SK-N-SH treated with all-trans-retinoic acid at 6 μM for 48 hours (cell line): ENCODE data around the gene NRSN2.

Experiments
- ATAC-seq: fragments of 200-7000 bp; cut with Tn5 transposase; 3 replicates; pipeline ENCODE4 v1.9.1; 2020; ENCODE audit warnings: mild to moderate bottlenecking, moderate library complexity
- ARNTL ChIP-seq: fragments of 450-650 bp; formaldehyde crosslinking; IDR thresholded peaks from 2 replicates; pipeline ENCODE4 v1.5.0; 2020; ENCODE audit warnings: low read depth, mild to moderate bottlenecking, moderate library complexity, borderline replicate concordance
- BACH2 ChIP-seq: fragments of 250-450 bp; sonication (Bioruptor Pico); IDR thresholded peaks from 2 replicates; pipeline ENCODE4 v1.9.0; 2021; ENCODE audit warnings: mild to moderate bottlenecking, borderline replicate concordance
- CSDC2 ChIP-seq: fragments of 250-450 bp; sonication (Bioruptor Pico); IDR thresholded peaks from 2 replicates; pipeline ENCODE4 v1.5.0; 2020; ENCODE audit warnings: mild to moderate bottlenecking, moderate library complexity
- CSRNP3 ChIP-seq: fragments of 250-450 bp; sonication (Bioruptor Pico); IDR thresholded peaks from 2 replicates; pipeline ENCODE4 v1.5.1; 2021; ENCODE audit warnings: mild to moderate bottlenecking, moderate library complexity
- ESRRG ChIP-seq: fragments of 250-450 bp; sonication (Bioruptor Pico); IDR thresholded peaks from 2 replicates; pipeline ENCODE4 v1.6.1; 2021; ENCODE audit warnings: mild to moderate bottlenecking
- GLIS3 ChIP-seq: fragments of 250-450 bp; sonication (Bioruptor Pico); IDR thresholded peaks from 2 replicates; pipeline ENCODE4 v1.5.0; 2020; ENCODE audit warnings: mild to moderate bottlenecking, moderate library complexity
- PATZ1 ChIP-seq: fragments of 250-450 bp; sonication (Bioruptor Pico); IDR thresholded peaks from 2 replicates; pipeline ENCODE4 v1.8.0; 2020; ENCODE audit warnings: mild to moderate bottlenecking, moderate library complexity, borderline replicate concordance
- RARB ChIP-seq: fragments of 250-450 bp; sonication (Bioruptor Pico); IDR thresholded peaks from 2 replicates; pipeline ENCODE4 v1.8.0; 2021; ENCODE audit warnings: mild to moderate bottlenecking, moderate library complexity
- SNAI2 ChIP-seq: fragments of 250-450 bp; sonication (Bioruptor Pico); IDR thresholded peaks from 2 replicates; pipeline ENCODE4 v1.5.0; 2020; ENCODE audit warnings: mild to moderate bottlenecking, moderate library complexity
- TCF4 ChIP-seq: fragments of 250-450 bp; sonication (Bioruptor Pico); IDR thresholded peaks from 2 replicates; pipeline ENCODE4 v1.8.0; 2021; ENCODE audit warnings: mild to moderate bottlenecking, moderate library complexity, borderline replicate concordance
- ZFP3 ChIP-seq: fragments of 250-450 bp; sonication (Bioruptor Pico); IDR thresholded peaks from 2 replicates; pipeline ENCODE4 v1.5.0; 2020; ENCODE audit warnings: mild to moderate bottlenecking, moderate library complexity
- ZFP30 ChIP-seq: fragments of 450-650 bp; formaldehyde crosslinking; IDR thresholded peaks from 2 replicates; pipeline ENCODE4 v1.5.0; 2022; ENCODE audit warnings: mild to moderate bottlenecking, moderate library complexity
- ZNF565 ChIP-seq: fragments of 450-650 bp; formaldehyde crosslinking; conservative IDR thresholded peaks from 2 replicates; pipeline ENCODE4 v1.5.0; 2020; ENCODE audit warnings: low read depth, mild to moderate bottlenecking, moderate library complexity
- ZNF70 ChIP-seq: fragments of 450-650 bp; formaldehyde crosslinking; IDR thresholded peaks from 2 replicates; pipeline ENCODE4 v1.5.0; 2020; ENCODE audit warnings: mild to moderate bottlenecking, moderate library complexity
- TF ChIP-seq, protein P1 (sequence below): fragments of 250-450 bp; sonication (Bioruptor Pico); IDR thresholded peaks from 2 replicates; pipeline ENCODE4 v1.8.0; 2021; ENCODE audit warnings: low read depth, mild to moderate bottlenecking, moderate library complexity, borderline replicate concordance
- TF ChIP-seq, protein P2 (sequence below): fragments of 250-450 bp; sonication (Bioruptor Pico); IDR thresholded peaks from 2 replicates; pipeline ENCODE4 v1.5.0; 2020; ENCODE audit warnings: mild to moderate bottlenecking, moderate library complexity

Gene NRSN2

GRCh38 chr20:309306-309840 is 37.5 kb upstream of the NRSN2 start:
- no peak for TF ChIP-seq ZFP30 (CRISPR knock-in tag)
- TF ChIP-seq ZNF70 (CRISPR knock-in tag) = no peak
- no peak for TF ChIP-seq ZNF565
- no peak for TF ChIP-seq ARNTL (CRISPR knock-in tag)
- TF ChIP-seq RARB (CRISPR knock-in tag) = no peak
- no peak for TF ChIP-seq CSDC2 (CRISPR knock-in tag)
- ATAC-seq = peak; percentile 51

- ATAC-seq = peak; percentile 99
- TF ChIP-seq ESRRG (CRISPR knock-in tag) (no peak), BACH2 (CRISPR knock-in tag) (no peak), TCF4 (no peak), RARB (CRISPR knock-in tag) (no peak), ZNF565 (no peak)
Observed at GRCh38 chr20:309841-310644, 36.9 kb upstream of the NRSN2 start.

GRCh38 chr20:310645-311044 is 36.3 kb upstream of the NRSN2 start:
- ATAC-seq = no peak
- no peak for TF ChIP-seq ZFP3 (CRISPR knock-in tag)
- TF ChIP-seq, protein P1, sequence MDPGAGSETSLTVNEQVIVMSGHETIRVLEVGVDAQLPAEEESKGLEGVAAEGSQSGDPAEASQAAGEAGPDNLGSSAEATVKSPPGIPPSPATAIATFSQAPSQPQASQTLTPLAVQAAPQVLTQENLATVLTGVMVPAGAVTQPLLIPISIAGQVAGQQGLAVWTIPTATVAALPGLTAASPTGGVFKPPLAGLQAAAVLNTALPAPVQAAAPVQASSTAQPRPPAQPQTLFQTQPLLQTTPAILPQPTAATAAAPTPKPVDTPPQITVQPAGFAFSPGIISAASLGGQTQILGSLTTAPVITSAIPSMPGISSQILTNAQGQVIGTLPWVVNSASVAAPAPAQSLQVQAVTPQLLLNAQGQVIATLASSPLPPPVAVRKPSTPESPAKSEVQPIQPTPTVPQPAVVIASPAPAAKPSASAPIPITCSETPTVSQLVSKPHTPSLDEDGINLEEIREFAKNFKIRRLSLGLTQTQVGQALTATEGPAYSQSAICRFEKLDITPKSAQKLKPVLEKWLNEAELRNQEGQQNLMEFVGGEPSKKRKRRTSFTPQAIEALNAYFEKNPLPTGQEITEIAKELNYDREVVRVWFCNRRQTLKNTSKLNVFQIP (CRISPR knock-in tag) = no peak
- TF ChIP-seq BACH2 (CRISPR knock-in tag) = no peak
- TF ChIP-seq SNAI2 (CRISPR knock-in tag) = no peak
- TF ChIP-seq CSRNP3 (CRISPR knock-in tag) = no peak
- TF ChIP-seq, protein P2, sequence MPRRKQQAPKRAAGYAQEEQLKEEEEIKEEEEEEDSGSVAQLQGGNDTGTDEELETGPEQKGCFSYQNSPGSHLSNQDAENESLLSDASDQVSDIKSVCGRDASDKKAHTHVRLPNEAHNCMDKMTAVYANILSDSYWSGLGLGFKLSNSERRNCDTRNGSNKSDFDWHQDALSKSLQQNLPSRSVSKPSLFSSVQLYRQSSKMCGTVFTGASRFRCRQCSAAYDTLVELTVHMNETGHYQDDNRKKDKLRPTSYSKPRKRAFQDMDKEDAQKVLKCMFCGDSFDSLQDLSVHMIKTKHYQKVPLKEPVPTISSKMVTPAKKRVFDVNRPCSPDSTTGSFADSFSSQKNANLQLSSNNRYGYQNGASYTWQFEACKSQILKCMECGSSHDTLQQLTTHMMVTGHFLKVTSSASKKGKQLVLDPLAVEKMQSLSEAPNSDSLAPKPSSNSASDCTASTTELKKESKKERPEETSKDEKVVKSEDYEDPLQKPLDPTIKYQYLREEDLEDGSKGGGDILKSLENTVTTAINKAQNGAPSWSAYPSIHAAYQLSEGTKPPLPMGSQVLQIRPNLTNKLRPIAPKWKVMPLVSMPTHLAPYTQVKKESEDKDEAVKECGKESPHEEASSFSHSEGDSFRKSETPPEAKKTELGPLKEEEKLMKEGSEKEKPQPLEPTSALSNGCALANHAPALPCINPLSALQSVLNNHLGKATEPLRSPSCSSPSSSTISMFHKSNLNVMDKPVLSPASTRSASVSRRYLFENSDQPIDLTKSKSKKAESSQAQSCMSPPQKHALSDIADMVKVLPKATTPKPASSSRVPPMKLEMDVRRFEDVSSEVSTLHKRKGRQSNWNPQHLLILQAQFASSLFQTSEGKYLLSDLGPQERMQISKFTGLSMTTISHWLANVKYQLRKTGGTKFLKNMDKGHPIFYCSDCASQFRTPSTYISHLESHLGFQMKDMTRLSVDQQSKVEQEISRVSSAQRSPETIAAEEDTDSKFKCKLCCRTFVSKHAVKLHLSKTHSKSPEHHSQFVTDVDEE (CRISPR knock-in tag) = no peak
- no peak for TF ChIP-seq RARB (CRISPR knock-in tag)
- TF ChIP-seq PATZ1 (CRISPR knock-in tag) = no peak
- TF ChIP-seq, all 23 proteins: peak for 0

DNA sequence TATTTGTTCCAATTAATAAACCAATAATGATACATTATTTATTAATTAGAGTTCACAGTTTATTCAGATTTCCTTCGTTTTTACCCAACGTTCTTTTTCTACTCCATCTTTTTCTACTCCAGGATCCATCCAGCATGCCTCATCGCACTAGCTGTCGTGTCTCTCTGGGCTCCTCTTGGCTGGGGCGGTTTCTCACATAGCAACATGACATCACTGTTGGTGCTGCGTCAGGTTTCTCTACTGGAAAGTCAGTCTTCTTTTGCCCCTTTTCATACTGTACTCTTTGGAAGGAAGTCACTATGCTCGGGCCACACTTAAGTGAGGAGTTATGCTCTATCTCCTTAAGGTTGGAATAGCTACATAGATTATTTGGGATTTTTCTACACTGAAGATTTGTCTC is 35.3 kb upstream of the NRSN2 start:
- no peak for ATAC-seq
- TF ChIP-seq GLIS3 (no peak), ARNTL (CRISPR knock-in tag) (no peak), CSRNP3 (CRISPR knock-in tag) (no peak), ZFP3 (CRISPR knock-in tag) (no peak), ZFP30 (CRISPR knock-in tag) (no peak), RARB (CRISPR knock-in tag) (no peak)
- TF ChIP-seq, protein P1 (CRISPR knock-in tag) = no peak
- TF ChIP-seq, protein P2 (CRISPR knock-in tag) = no peak
